HG03135 (cell line): ENCODE results near the gene IMPDH2.

Experiments used
- ATAC-seq: cut with Tn5 transposase; IDR thresholded peaks from one replicate; pipeline ENCODE4 v1.9.1; 2021; ENCODE audit warnings: mild to moderate bottlenecking, moderate library complexity; ENCODE audit not compliant: unreplicated experiment

IMPDH2 gene

GRCh38 chr3:49007068-49007770, 22.0 kb downstream of the IMPDH2 start, which contains the start of gene WDR6:
TSS of gene WDR6 (plus strand) at chr3:49007391. CDS start at chr3:49007432, 41 bp downstream.
- peak; percentile 86 for ATAC-seq

GRCh38 chr3:49006408-49007067, 22.7 kb downstream of the IMPDH2 start:
- ATAC-seq: peak; percentile 2

GRCh38 chr3:49005998-49006397, 23.2 kb downstream of the IMPDH2 start:
- no peak for ATAC-seq

- ATAC-seq: no peak
Observed at GRCh38 chr3:49005303-49005680, 23.9 kb downstream of the IMPDH2 start.

- no peak for ATAC-seq
Observed at GRCh38 chr3:49004352-49005302, 24.6 kb downstream of the IMPDH2 start.

- ATAC-seq: no peak
Observed at GRCh38 chr3:49001155-49001554, 28.0 kb downstream of the IMPDH2 start.

GRCh38 chr3:48999085-48999858, 29.9 kb downstream of the IMPDH2 start:
- no peak for ATAC-seq

- no peak for ATAC-seq
Observed at GRCh38 chr3:48997714-48998637, 31.2 kb downstream of the IMPDH2 start.

GRCh38 chr3:48997102-48997635, 32.0 kb downstream of the IMPDH2 start:
- ATAC-seq: no peak

- no peak for ATAC-seq
Observed at GRCh38 chr3:48996640-48997039, 32.6 kb downstream of the IMPDH2 start.

GRCh38 chr3:48993834-48994233, 35.4 kb downstream of the IMPDH2 start:
- no peak for ATAC-seq

- no peak for ATAC-seq
Observed at GRCh38 chr3:48991851-48992545, 37.2 kb downstream of the IMPDH2 start.

- peak; percentile 14 for ATAC-seq
Observed at GRCh38 chr3:48990636-48991469, 38.3 kb downstream of the IMPDH2 start.

- ATAC-seq: peak; percentile 44
Observed at GRCh38 chr3:48989796-48990635, 39.2 kb downstream of the IMPDH2 start, which contains the start of gene P4HTM. TSS of gene P4HTM (plus strand) at chr3:48990241. CDS start at chr3:48990257, 16 bp downstream.

- ATAC-seq: no peak
Observed at GRCh38 chr3:48989126-48989795, 39.9 kb downstream of the IMPDH2 start.

GRCh38 chr3:48985831-48986376, 43.3 kb downstream of the IMPDH2 start:
- ATAC-seq: no peak
